Activated T-helper 1 cell treated with Interleukin-2 at 50 U/mL for 16 hours (primary cell): ENCODE measurements around the gene ZNF442.
"Not testable (repeated sequence)": the region's sequence is repeated elsewhere in the genome, so short reads cannot be mapped to it uniquely, and the experiment has no call there.

Experiments
- DNase-seq: peaks from one replicate; pipeline ENCODE4 v3.0.0-alpha.2; 2020; ENCODE audit warnings: low read depth

ZNF442 gene

DNA sequence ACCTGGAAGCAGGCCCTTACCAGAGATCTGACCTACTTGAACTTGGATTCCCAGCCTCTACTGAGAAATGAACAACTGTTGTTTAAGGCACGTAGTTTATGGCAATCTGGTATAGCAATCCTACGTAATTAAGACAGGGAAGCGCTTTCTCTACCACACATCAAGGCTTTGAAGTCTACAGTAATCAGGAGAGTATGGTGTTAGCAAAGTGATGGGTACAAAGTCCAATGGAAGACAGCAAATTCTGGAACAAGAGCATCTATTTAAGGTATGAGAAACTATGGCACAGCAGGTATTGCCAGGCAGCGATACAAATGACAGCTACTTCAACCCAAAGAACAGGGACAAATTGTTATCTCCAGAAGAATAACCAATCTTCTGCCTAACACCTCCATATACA, 35.1 kb downstream of the ZNF442 start:
- no peak for DNase-seq

- DNase-seq, result no peak
Measured at GRCh38 chr19:12325690-12326089, 39.8 kb downstream of the ZNF442 start.

- DNase-seq, result no peak
Measured at GRCh38 chr19:12318782-12319413, 46.6 kb downstream of the ZNF442 start.

DNA sequence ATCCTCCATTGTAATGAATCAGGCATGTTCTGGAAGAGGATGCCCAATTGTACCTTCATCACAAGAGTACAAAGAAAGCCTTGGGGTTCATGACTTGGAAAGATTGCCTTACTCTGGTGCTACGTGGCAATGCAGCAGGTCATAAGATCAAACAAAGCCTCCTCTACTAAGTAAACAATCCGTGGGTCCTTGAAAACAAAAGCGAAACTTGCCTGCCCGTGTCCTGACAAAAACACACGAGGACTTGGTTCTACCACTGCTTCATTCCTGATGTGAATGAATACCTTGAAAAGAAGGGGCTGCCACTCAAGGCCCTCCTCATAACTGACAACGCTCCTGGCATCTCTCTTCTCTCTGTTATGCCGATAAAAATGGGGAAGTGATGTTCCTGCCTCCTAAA, 50.9 kb downstream of the ZNF442 start:
- DNase-seq, result no peak

DNA sequence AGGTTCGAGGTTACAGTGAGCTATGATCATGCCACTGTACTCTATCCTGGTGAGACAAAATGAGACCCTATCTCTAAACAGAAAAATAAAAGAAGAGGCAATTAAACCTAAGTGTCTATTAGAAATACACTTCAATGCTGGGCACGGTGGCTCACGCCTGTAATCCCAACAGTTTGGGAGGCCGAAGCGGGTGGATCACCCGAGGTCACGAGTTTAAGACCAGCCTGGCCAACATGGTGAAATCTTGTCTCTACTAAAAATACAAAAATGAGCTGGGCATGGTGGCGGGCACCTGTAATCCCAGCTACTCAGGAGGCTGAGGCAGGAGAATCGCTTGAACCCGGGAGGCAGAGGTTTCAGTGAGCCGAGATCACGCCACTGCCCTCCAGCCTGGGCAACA, 56.6 kb downstream of the ZNF442 start:
- DNase-seq, result not testable (repeated sequence)
